MG63 (cell line): Measurements from ENCODE around the gene EPHB1. TPM values are rescaled to one million over a fixed set of nuclear protein-coding genes. Genes with fewer than 3 reads are reported as not detected.
"Not testable (repeated sequence)": the region's sequence is repeated elsewhere in the genome, so short reads cannot be mapped to it uniquely, and the experiment has no call there.

Source experiments
- DNase-seq: peaks from one replicate; pipeline ENCODE4 v3.0.0-alpha.2; 2020
- H3K27me3 ChIP-seq: fragments of 250-450 bp; sonication (Bioruptor Pico); 2 replicates; pipeline ENCODE4 v1.5.1; 2020; ENCODE audit warnings: mild to moderate bottlenecking, moderate library complexity
- H3K36me3 ChIP-seq: fragments of 250-450 bp; sonication (Bioruptor Pico); 2 replicates; pipeline ENCODE4 v1.5.1; 2020; ENCODE audit warnings: mild to moderate bottlenecking, moderate library complexity
- H3K4me3 ChIP-seq: fragments of 250-450 bp; sonication (Bioruptor Pico); 2 replicates; pipeline ENCODE4 v1.5.1; 2020; ENCODE audit warnings: mild to moderate bottlenecking, moderate library complexity
- H3K9me3 ChIP-seq: fragments of 250-450 bp; sonication (Bioruptor Pico); 2 replicates; pipeline ENCODE4 v1.5.1; 2020; ENCODE audit warnings: mild to moderate bottlenecking, moderate library complexity
- total RNA-seq: library from RNA; depleted of rRNA; stranded (reverse); fragments of >200 nt; shearing (Covaris generic); gene quantifications from 2 replicates; pipeline ENCODE4 v1.2.3, GENCODE V29; 2014; ENCODE audit warnings: low replicate concordance

Gene EPHB1
- total RNA-seq, 1 experiment from 2014 or later = not detected

DNA sequence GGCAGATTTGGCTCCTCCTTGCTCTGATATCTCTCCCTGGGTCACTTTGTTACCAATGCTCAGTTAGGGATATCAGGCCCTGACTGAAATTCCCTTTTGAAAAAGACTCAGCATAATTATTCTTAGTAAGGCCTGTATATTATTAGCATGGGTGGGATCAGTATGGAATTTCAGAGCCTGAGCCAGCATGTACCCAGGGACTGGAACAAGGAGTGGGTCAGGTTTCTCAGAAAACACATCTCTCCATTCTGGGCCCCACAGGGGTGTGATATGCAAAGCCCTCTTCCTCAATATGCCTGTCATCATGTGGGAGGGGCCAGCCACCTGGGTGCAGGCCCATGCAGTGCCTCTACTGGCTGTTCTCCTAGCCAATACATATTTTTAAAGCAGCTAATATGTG lies 423.2 kb downstream of the EPHB1 start:
- Histone ChIP-seq H3K9me3 (no peaks in the 10 kb centered on the region), H3K36me3 (no peaks in the 10 kb centered on the region), H3K27me3 (peaks cover 5% of the 10 kb centered on the region; the same call in 1 of the 2 replicates), H3K4me3 (no peak overlapping the region)
- no peak for DNase-seq

DNA sequence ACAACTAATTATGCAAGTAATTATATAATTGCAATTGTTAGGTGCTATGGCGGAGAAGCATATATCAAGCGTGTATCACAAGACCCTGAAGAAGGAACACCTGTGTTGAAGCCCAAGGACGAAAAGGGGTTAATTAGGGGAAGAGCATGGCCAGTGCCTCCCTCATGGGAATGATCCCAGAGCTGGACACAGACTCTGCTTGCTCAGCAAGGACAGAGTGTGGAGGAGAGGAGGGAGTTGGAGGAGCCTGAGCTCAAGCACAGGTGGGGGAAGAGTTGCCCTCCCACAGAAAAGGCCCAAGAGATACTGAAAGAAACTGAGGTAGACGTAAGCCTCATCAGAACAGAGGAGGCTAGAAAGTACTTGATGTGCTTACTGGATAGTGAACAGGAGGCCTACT lies 423.7 kb downstream of the EPHB1 start:
- Histone ChIP-seq H3K9me3 (no peaks in the 10 kb centered on the region), H3K4me3 (no peak overlapping the region), H3K36me3 (no peaks in the 10 kb centered on the region), H3K27me3 (peaks cover 5% of the 10 kb centered on the region; the same call in 1 of the 2 replicates)
- no peak for DNase-seq

GRCh38 chr3:135224815-135225362 lies 429.8 kb downstream of the EPHB1 start:
- no peaks in the 10 kb centered on the region for H3K9me3 ChIP-seq
- H3K27me3 ChIP-seq = peaks cover 5% of the 10 kb centered on the region; the same call in 1 of the 2 replicates
- H3K36me3 ChIP-seq = no peaks in the 10 kb centered on the region

GRCh38 chr3:135226057-135226456 lies 431.0 kb downstream of the EPHB1 start:
- no peaks in the 10 kb centered on the region for H3K9me3 ChIP-seq
- DNase-seq = no peak
- H3K27me3 ChIP-seq = peaks cover 5% of the 10 kb centered on the region; the same call in 1 of the 2 replicates

More at GRCh38 chr3:135224815-135225362, 429.8 kb downstream of the EPHB1 start:
- DNase-seq = no peak
- no peak overlapping the region for H3K4me3 ChIP-seq

DNA sequence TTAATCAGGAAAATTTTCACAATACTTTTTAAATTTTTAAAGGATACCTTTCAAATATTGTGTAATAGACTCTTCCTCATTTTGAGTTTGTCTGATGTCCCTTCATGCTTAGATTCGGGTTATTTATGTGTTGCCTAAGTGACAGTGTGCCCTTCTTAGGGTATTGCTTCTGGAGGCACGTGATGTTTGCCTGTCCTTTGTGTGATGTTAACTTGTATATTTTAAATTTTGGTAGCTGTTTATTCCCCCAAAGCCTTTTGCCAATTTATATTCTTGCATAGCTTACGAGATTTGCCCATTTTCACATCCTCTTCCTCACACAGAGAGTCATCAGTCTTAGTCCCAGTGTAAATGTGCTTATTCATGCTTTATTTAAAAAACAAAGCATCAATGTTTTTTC lies 433.1 kb downstream of the EPHB1 start:
- H3K9me3 ChIP-seq = no peaks in the 10 kb centered on the region
- no peaks in the 10 kb centered on the region for H3K36me3 ChIP-seq
- DNase-seq = no peak
- no peaks in the 10 kb centered on the region for H3K27me3 ChIP-seq
- no peak overlapping the region for H3K4me3 ChIP-seq

More at GRCh38 chr3:135226057-135226456, 431.0 kb downstream of the EPHB1 start:
- no peaks in the 10 kb centered on the region for H3K36me3 ChIP-seq
- no peak overlapping the region for H3K4me3 ChIP-seq

GRCh38 chr3:135229018-135229495 lies 434.0 kb downstream of the EPHB1 start:
- Histone ChIP-seq H3K36me3 (no peaks in the 10 kb centered on the region), H3K4me3 (no peak overlapping the region), H3K27me3 (no peaks in the 10 kb centered on the region), H3K9me3 (no peaks in the 10 kb centered on the region)
- DNase-seq = peak; percentile 69

GRCh38 chr3:135231737-135232136 lies 436.7 kb downstream of the EPHB1 start:
- Histone ChIP-seq H3K27me3 (no peaks in the 10 kb centered on the region), H3K4me3 (no peak overlapping the region), H3K9me3 (no peaks in the 10 kb centered on the region), H3K36me3 (no peaks in the 10 kb centered on the region)
- no peak for DNase-seq

GRCh38 chr3:135232226-135232625 lies 437.2 kb downstream of the EPHB1 start:
- no peak for DNase-seq
- Histone ChIP-seq H3K9me3 (no peaks in the 10 kb centered on the region), H3K36me3 (no peaks in the 10 kb centered on the region)

GRCh38 chr3:135233476-135233875 lies 438.4 kb downstream of the EPHB1 start:
- H3K27me3 ChIP-seq, H3K9me3 ChIP-seq, H3K36me3 ChIP-seq, DNase-seq, H3K4me3 ChIP-seq: not testable (repeated sequence)

More at GRCh38 chr3:135232226-135232625, 437.2 kb downstream of the EPHB1 start:
- no peaks in the 10 kb centered on the region for H3K27me3 ChIP-seq
- H3K4me3 ChIP-seq = no peak overlapping the region

DNA sequence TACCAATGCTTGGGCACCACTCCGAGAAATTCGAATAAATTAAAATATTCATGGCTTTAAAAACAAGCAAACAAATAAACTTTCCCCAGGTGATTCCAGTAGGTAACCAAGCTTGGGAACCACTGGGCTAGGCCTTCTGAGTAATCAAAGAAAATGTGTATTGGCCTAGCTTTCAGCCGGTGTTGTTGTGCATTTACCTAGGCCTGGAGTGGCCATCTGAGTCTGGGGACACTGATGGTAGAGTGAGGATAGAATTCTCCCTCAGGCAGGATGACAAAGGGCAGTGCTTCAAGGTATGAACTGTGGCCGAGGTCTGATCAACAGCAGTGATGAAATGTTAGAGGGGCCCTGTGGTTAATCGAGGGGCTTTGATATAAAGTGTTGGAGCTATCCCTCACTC lies 440.5 kb downstream of the EPHB1 start:
- Histone ChIP-seq H3K36me3 (no peaks in the 10 kb centered on the region), H3K4me3 (no peak overlapping the region), H3K9me3 (no peaks in the 10 kb centered on the region), H3K27me3 (no peaks in the 10 kb centered on the region)
- no peak for DNase-seq

GRCh38 chr3:135237371-135238143 lies 442.5 kb downstream of the EPHB1 start:
- Histone ChIP-seq H3K4me3 (no peak overlapping the region), H3K9me3 (no peaks in the 10 kb centered on the region), H3K36me3 (no peaks in the 10 kb centered on the region), H3K27me3 (no peaks in the 10 kb centered on the region; the same call in 1 of the 2 replicates)
- DNase-seq = no peak

DNA sequence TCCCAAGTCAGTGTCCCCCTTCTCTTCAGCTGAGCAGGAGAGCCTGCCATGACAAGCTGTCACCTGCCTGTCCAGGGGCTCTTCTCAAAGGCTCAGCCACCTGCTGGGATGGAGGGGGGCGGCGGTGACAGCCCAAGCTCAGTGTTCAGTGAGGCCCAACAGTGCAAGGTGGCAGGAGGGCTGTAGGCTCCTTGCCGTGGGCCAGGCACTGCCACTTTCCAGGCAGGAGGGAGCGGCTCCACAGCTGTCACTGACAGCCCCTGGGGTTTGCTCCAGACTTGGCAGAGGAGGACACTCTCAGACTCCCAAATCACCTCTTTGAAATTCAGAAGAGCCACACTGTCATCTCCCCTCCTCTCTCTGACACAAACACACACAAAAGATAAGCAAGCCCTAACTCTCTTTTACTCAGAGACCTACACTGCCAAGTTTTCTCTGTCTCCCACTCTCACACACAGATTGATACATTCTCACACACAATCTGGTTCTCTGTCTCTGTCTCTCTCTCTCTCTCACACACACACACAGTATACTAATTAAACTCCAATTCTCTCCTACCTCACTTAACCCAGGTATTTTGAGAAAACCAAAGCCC lies 443.3 kb downstream of the EPHB1 start:
- Histone ChIP-seq H3K36me3 (no peaks in the 10 kb centered on the region), H3K4me3 (no peak overlapping the region), H3K9me3 (no peaks in the 10 kb centered on the region), H3K27me3 (peaks cover 3% of the 10 kb centered on the region; the same call in 1 of the 2 replicates)
- DNase-seq = no peak

- no peaks in the 10 kb centered on the region for H3K36me3 ChIP-seq
- DNase-seq = no peak
- no peak overlapping the region for H3K4me3 ChIP-seq
- H3K27me3 ChIP-seq = peaks cover 4% of the 10 kb centered on the region; the same call in 1 of the 2 replicates
- H3K9me3 ChIP-seq = no peaks in the 10 kb centered on the region
These were observed 444.0 kb downstream of the EPHB1 start for GRCh38 chr3:135238871-135239614.

DNA sequence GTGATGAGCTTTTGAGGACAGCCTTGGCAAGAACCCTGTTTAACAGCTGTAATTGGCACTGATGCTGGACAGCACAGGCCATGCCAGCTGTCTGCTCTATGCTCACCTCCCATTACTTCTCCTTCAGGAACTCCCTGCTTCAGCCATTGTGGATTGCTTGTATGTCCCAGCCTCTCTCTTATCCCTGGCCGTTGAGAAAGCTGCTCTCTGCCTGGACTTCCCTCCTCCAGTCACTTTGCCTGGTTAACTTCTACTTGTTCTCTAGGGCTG lies 444.5 kb downstream of the EPHB1 start:
- DNase-seq = no peak
- no peak overlapping the region for H3K4me3 ChIP-seq
- H3K27me3 ChIP-seq = peaks cover 4% of the 10 kb centered on the region; the same call in 1 of the 2 replicates
- H3K9me3 ChIP-seq = no peaks in the 10 kb centered on the region
- H3K36me3 ChIP-seq = no peaks in the 10 kb centered on the region

GRCh38 chr3:135240426-135240825 lies 445.4 kb downstream of the EPHB1 start:
- DNase-seq = no peak
- Histone ChIP-seq H3K27me3 (peaks cover 4% of the 10 kb centered on the region; the same call in 1 of the 2 replicates), H3K36me3 (no peaks in the 10 kb centered on the region), H3K4me3 (no peak overlapping the region), H3K9me3 (no peaks in the 10 kb centered on the region)

DNA sequence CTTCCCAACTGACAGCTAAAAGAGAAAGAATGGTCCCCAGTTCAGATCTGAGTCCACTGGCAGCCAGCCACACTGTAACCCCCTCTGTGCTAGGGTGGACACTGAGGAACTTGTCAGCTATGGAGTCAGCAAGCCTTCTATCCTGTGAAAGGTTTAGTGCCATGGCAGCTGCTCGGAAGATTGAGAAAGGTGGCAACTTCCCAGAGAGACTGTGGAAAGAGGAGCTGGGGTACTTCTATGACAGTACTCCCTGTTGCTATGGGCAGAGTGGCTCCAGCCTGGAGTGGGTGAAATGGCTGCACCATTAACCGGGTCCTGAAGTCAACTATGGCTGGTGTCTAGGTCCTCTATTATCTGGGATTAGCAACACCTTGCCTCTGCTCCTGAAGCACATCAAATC lies 447.2 kb downstream of the EPHB1 start:
- Histone ChIP-seq H3K36me3 (no peaks in the 10 kb centered on the region), H3K4me3 (no peak overlapping the region), H3K9me3 (no peaks in the 10 kb centered on the region), H3K27me3 (peaks cover 4% of the 10 kb centered on the region; the same call in 1 of the 2 replicates)
- DNase-seq = no peak

- Histone ChIP-seq H3K27me3 (peaks cover 4% of the 10 kb centered on the region; the same call in 1 of the 2 replicates), H3K4me3 (no peak overlapping the region), H3K36me3 (no peaks in the 10 kb centered on the region), H3K9me3 (no peaks in the 10 kb centered on the region)
- DNase-seq = no peak
These were observed 448.6 kb downstream of the EPHB1 start for GRCh38 chr3:135243616-135244015.
